Vagina (tissue), 2 donors: Measurements from ENCODE around the gene FAM219A. TPM values are rescaled to one million over a fixed set of nuclear protein-coding genes. Genes with fewer than 3 reads are reported as not detected.

ENCODE experiments used
- DNase-seq, 2 donors: peaks; one replicate each; pipeline ENCODE4 v3.0.0-alpha.2; 2017; ENCODE audit errors: extremely low spot score in 2 of 2
- H3K27ac ChIP-seq: fragments of 200-600 bp; sonication (generic); one replicate; pipeline ENCODE4 v1.5.1; 2019
- H3K27me3 ChIP-seq: fragments of 200-600 bp; sonication (generic); one replicate; pipeline ENCODE4 v1.5.1; 2019
- H3K36me3 ChIP-seq, 2 donors: fragments of 200-600 bp; sonication (generic); one replicate each; pipeline ENCODE4 v1.5.1; 2017 to 2019
- H3K4me1 ChIP-seq: fragments of 200-600 bp; sonication (generic); one replicate; pipeline ENCODE4 v1.5.1; 2019
- H3K4me3 ChIP-seq, 2 donors: fragments of 200-600 bp; sonication (generic); 1 replicate in 1 of 2; 2 replicates in 1 of 2; pipeline ENCODE4 v1.5.1; 2016 to 2019
- H3K9me3 ChIP-seq: fragments of 200-600 bp; sonication (generic); one replicate; pipeline ENCODE4 v1.5.1; 2019
- POLR2A ChIP-seq, 2 donors: fragments of 450-650 bp; IDR thresholded peaks; one replicate each; pipeline ENCODE4 v1.6.1; 2017; ENCODE audit warnings: antibody characterized with exemption in 2 of 2, mild to moderate bottlenecking in 2 of 2, moderate library complexity in 2 of 2
- POLR2AphosphoS5 ChIP-seq, 2 donors: sonication (generic); formaldehyde crosslinking; IDR thresholded peaks; one replicate each; pipeline ENCODE4 v1.9.0; 2017; ENCODE audit warnings: antibody characterized with exemption in 2 of 2, mild to moderate bottlenecking in 2 of 2, low read depth in 1 of 2; ENCODE audit not compliant: insufficient read depth in 1 of 2
- intact Hi-C: fragments of 100-400 bp; cut with DNase I; formaldehyde crosslinking; loops from one replicate; pipeline ENCODE4 v1.15.1; 2023
- total RNA-seq: library from RNA; depleted of rRNA; stranded (reverse); fragments of >200 nt; gene quantifications from one replicate; pipeline ENCODE4 v1.2.3, GENCODE V29; 2016
- TF ChIP-seq, protein P1 (sequence below), 3 experiments: fragments of 450-650 bp in 2 of 3; fragments of 200-600 bp in 1 of 3; sonication (generic) in 1 of 3; IDR thresholded peaks; one replicate each; pipeline ENCODE4 v1.5.1; 2017 to 2019; ENCODE audit warnings: antibody characterized with exemption in 3 of 3, mild to moderate bottlenecking in 2 of 3, moderate library complexity in 2 of 3

The FAM219A gene
- total RNA-seq, 1 donor from 2014 or later, result 9.3 TPM

DNA sequence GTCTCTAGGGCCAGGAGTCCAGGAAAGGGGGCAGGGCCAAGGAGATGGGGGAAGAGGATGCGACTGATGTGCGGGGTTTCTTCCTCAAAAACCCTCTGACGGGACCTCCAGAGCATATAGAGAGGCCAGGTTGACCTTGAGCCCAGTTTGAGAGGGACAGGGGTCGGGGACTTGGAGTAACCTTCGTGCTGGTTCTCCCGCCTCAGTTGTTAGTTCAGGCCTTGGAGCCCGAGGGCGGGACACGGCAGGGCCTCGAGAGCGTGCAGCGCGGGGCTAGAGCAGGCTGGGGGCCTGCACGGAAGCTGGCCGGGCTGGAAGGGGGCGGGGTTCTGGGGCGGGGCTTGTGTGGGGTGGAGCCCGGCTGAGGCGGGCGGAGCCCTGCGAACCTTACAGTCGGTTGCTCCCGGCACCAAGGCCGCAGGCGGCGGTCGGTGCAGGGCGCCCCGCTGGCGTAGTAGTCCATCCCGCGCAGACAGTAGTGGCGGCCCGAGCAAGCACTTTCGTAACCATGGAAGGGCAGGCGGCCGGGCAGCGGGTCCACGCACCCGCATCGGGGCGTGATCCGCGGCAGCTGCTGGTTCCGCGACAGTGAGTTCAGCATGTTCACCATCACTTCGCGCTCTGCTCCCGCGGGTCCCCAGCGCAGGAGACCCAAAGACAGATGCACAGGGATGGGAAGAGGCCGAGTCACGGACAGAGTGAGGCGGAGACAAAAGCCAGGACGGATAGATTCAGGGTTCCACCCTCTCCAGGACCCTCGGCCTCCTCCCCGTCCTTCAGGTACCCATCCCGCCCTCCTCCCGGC is 77.7 kb downstream of the FAM219A start:
- Histone ChIP-seq H3K27me3 (no peaks in the 10 kb centered on the region), H3K4me3 (peak overlapping the region; percentile 45 to 52), H3K27ac (no peak overlapping the region), H3K9me3 (no peaks in the 10 kb centered on the region), H3K36me3 (no peaks in the 10 kb centered on the region), H3K4me1 (peaks cover 42% of the 10 kb centered on the region)
- peak in 1 of 2 donors; percentile 92 for DNase-seq
- TF ChIP-seq, protein P1, sequence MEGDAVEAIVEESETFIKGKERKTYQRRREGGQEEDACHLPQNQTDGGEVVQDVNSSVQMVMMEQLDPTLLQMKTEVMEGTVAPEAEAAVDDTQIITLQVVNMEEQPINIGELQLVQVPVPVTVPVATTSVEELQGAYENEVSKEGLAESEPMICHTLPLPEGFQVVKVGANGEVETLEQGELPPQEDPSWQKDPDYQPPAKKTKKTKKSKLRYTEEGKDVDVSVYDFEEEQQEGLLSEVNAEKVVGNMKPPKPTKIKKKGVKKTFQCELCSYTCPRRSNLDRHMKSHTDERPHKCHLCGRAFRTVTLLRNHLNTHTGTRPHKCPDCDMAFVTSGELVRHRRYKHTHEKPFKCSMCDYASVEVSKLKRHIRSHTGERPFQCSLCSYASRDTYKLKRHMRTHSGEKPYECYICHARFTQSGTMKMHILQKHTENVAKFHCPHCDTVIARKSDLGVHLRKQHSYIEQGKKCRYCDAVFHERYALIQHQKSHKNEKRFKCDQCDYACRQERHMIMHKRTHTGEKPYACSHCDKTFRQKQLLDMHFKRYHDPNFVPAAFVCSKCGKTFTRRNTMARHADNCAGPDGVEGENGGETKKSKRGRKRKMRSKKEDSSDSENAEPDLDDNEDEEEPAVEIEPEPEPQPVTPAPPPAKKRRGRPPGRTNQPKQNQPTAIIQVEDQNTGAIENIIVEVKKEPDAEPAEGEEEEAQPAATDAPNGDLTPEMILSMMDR (IDR thresholded peaks at IDR 0.05), result no peak
- TF ChIP-seq POLR2A (IDR thresholded peaks at IDR 0.05), result peak in 1 of 2 donors; percentile 34
- peak in 1 of 2 donors; percentile 80 for TF ChIP-seq POLR2AphosphoS5 (IDR thresholded peaks at IDR 0.05; ENCODE audit: insufficient read depth in 1 of 2, low read depth in 1 of 2)
- intact Hi-C loops, result no loop called here

GRCh38 chr9:34380034-34380510 is 78.3 kb downstream of the FAM219A start:
- Histone ChIP-seq H3K9me3 (no peaks in the 10 kb centered on the region), H3K4me1 (peaks cover 47% of the 10 kb centered on the region), H3K27me3 (no peaks in the 10 kb centered on the region), H3K27ac (no peak overlapping the region), H3K36me3 (no peaks in the 10 kb centered on the region), H3K4me3 (peak overlapping the region; percentile 45 to 52)
- intact Hi-C loops, result no loop called here
- DNase-seq, result no peak
- TF ChIP-seq POLR2AphosphoS5 (IDR thresholded peaks at IDR 0.05; ENCODE audit: insufficient read depth in 1 of 2, low read depth in 1 of 2) (no peak), POLR2A (IDR thresholded peaks at IDR 0.05) (no peak)
- TF ChIP-seq, protein P1 (IDR thresholded peaks at IDR 0.05), result no peak

DNA sequence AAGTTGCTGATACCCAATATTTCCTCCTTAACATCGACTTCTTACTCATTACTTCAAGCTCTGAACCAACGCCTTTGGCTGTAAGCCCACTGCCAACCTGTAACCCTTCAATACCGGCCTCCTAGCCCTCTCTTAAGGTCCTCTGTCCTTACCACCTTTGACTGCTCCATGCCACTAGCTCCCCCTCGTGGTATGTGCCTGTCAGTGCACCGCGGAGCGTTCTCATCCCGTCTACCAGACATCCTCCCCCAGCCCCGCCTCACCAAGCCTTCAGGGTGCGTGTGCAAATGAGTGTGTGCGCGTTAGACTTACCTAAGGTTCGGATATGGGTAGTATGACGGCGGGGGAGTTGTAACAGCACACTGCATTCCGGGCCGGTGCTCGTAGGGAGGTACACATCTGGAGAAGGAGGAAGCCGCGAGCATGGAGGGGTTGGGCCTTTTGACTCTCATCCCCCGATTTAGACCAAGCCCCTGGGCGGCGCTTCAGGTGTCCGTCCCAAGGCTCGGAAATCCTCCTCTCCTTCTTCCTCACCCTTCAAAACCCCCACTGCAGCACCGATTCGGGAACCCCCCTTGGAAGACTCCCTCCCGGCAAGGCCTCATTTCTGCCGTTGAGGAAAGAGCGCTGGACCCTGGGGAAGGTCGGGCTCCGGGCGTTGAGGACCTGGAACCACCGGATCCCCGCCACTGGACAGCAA is 78.9 kb downstream of the FAM219A start:
- DNase-seq, result peak in 1 of 2 donors; percentile 95
- H3K27me3 ChIP-seq, result no peaks in the 10 kb centered on the region
- H3K36me3 ChIP-seq, result no peaks in the 10 kb centered on the region
- no peak overlapping the region for H3K27ac ChIP-seq
- intact Hi-C loops, result no loop called here
- no peaks in the 10 kb centered on the region for H3K9me3 ChIP-seq
- TF ChIP-seq POLR2AphosphoS5 (IDR thresholded peaks at IDR 0.05; ENCODE audit: insufficient read depth in 1 of 2, low read depth in 1 of 2), result peak; percentile 31 to 58
- TF ChIP-seq, protein P1 (IDR thresholded peaks at IDR 0.05), result peak; percentile 68 to 93 (median 89)
- TF ChIP-seq POLR2A (IDR thresholded peaks at IDR 0.05), result no peak
- H3K4me1 ChIP-seq, result peaks cover 47% of the 10 kb centered on the region
- peak overlapping the region; percentile 45 to 52 for H3K4me3 ChIP-seq

GRCh38 chr9:34378376-34379060 is 79.9 kb downstream of the FAM219A start:
- H3K4me1 ChIP-seq, result peaks cover 47% of the 10 kb centered on the region
- no peaks in the 10 kb centered on the region for H3K27me3 ChIP-seq
- no peak for DNase-seq
- intact Hi-C loops, result no loop called here
- TF ChIP-seq, protein P1 (IDR thresholded peaks at IDR 0.05), result no peak
- TF ChIP-seq POLR2A (IDR thresholded peaks at IDR 0.05) (no peak), POLR2AphosphoS5 (IDR thresholded peaks at IDR 0.05; ENCODE audit: insufficient read depth in 1 of 2, low read depth in 1 of 2) (no peak)
- H3K36me3 ChIP-seq, result no peaks in the 10 kb centered on the region
- no peak overlapping the region for H3K27ac ChIP-seq
- H3K4me3 ChIP-seq, result no peak overlapping the region
- no peaks in the 10 kb centered on the region for H3K9me3 ChIP-seq
